Measurements from ENCODE around the gene SERINC5.
A peak's percentile ranks its signal among the peaks of the same experiment; 100 is the strongest.
"Not testable (repeated sequence)": the region's sequence is repeated elsewhere in the genome, so short reads cannot be mapped to it uniquely, and the experiment has no call there.

Gene SERINC5

GRCh38 chr5:80093796-80094195 lies 162.1 kb downstream of the SERINC5 start:
- no peak for TF ChIP-seq CTCF (IDR thresholded peaks at IDR 0.05; ENCODE audit: control insufficient read depth, insufficient read depth, low read depth, low read length, missing control alignments)

GRCh38 chr5:80092486-80093107 lies 163.3 kb downstream of the SERINC5 start:
- no peak for TF ChIP-seq CTCF (IDR thresholded peaks at IDR 0.05; ENCODE audit: control insufficient read depth, insufficient read depth, low read depth, low read length, missing control alignments)
- no peak overlapping the region for H3K4me3 ChIP-seq (ENCODE audit: control insufficient read depth, low read depth, low read length)
- no peak for DNase-seq (ENCODE audit: low read depth)

More at GRCh38 chr5:80093796-80094195, 162.1 kb downstream of the SERINC5 start:
- H3K4me3 ChIP-seq (ENCODE audit: control insufficient read depth, low read depth, low read length): no peak overlapping the region
- no peak for DNase-seq (ENCODE audit: low read depth)

- peak; percentile 58 for TF ChIP-seq CTCF (IDR thresholded peaks at IDR 0.05; ENCODE audit: control insufficient read depth, insufficient read depth, low read depth, low read length, missing control alignments)
- peak; percentile 24 for DNase-seq (ENCODE audit: low read depth)
- not testable (repeated sequence) for H3K4me3 ChIP-seq (ENCODE audit: control insufficient read depth, low read depth, low read length)
Measured at GRCh38 chr5:80091792-80092192, 164.1 kb downstream of the SERINC5 start.

DNA sequence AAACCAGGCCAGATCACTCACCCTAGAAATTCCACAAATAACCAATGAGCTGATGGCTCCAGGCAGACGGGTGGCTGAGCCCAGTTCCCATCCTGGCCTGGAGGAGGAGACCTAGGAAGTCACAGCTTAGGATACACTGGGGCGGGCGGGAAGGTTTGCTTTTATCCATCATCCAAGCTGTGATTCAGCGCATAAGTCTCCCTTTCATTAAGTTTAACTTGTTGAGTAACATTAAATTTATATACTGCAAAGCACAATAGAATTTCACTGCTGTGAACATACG lies 165.0 kb downstream of the SERINC5 start:
- no peak for TF ChIP-seq CTCF (IDR thresholded peaks at IDR 0.05; ENCODE audit: control insufficient read depth, insufficient read depth, low read depth, low read length, missing control alignments)
- DNase-seq (ENCODE audit: low read depth): no peak
- H3K4me3 ChIP-seq (ENCODE audit: control insufficient read depth, low read depth, low read length): no peak overlapping the region

- TF ChIP-seq CTCF (IDR thresholded peaks at IDR 0.05; ENCODE audit: control insufficient read depth, insufficient read depth, low read depth, low read length, missing control alignments): peak; percentile 59
- H3K4me3 ChIP-seq (ENCODE audit: control insufficient read depth, low read depth, low read length): peak overlapping the region; percentile 42
- peak; percentile 55 for DNase-seq (ENCODE audit: low read depth)
Measured at GRCh38 chr5:80083101-80083890, 172.6 kb downstream of the SERINC5 start.

- H3K4me3 ChIP-seq (ENCODE audit: control insufficient read depth, low read depth, low read length): peak overlapping the region; percentile 42
- TF ChIP-seq CTCF (IDR thresholded peaks at IDR 0.05; ENCODE audit: control insufficient read depth, insufficient read depth, low read depth, low read length, missing control alignments): peak; percentile 93
- DNase-seq (ENCODE audit: low read depth): peak; percentile 38
Measured at GRCh38 chr5:80082731-80083100, 173.1 kb downstream of the SERINC5 start.
